ENCODE measurements around the gene IMPA2. TPM values are rescaled to one million over a fixed set of nuclear protein-coding genes. Genes with fewer than 3 reads are reported as not detected.

Gene IMPA2
- total RNA-seq, 1 donor: 83.7 TPM

GRCh38 chr18:11987527-11987926 lies 6.2 kb downstream of the IMPA2 start:
- DNase-seq (ENCODE audit: low read depth in 2 of 3, low spot score in 2 of 3): peak in 2 of 3 donors; percentile 73 to 89

GRCh38 chr18:11989174-11989573 lies 7.9 kb downstream of the IMPA2 start:
- DNase-seq (ENCODE audit: low read depth in 2 of 3, low spot score in 2 of 3): no peak

GRCh38 chr18:11989966-11990380 lies 8.7 kb downstream of the IMPA2 start:
- no peak for DNase-seq (ENCODE audit: low read depth in 2 of 3, low spot score in 2 of 3)

GRCh38 chr18:11990539-11990938 lies 9.2 kb downstream of the IMPA2 start:
- no peak for DNase-seq (ENCODE audit: low read depth in 2 of 3, low spot score in 2 of 3)

- DNase-seq (ENCODE audit: low read depth in 2 of 3, low spot score in 2 of 3): no peak
These were observed 9.9 kb downstream of the IMPA2 start for GRCh38 chr18:11991021-11991795.

GRCh38 chr18:11992096-11992790 lies 10.9 kb downstream of the IMPA2 start:
- DNase-seq (ENCODE audit: low read depth in 2 of 3, low spot score in 2 of 3): no peak

- no peak for DNase-seq (ENCODE audit: low read depth in 2 of 3, low spot score in 2 of 3)
These were observed 12.1 kb downstream of the IMPA2 start for GRCh38 chr18:11993264-11993916.

- no peak for DNase-seq (ENCODE audit: low read depth in 2 of 3, low spot score in 2 of 3)
These were observed 13.0 kb downstream of the IMPA2 start for GRCh38 chr18:11994336-11994702.

- DNase-seq (ENCODE audit: low read depth in 2 of 3, low spot score in 2 of 3): no peak
These were observed 13.6 kb downstream of the IMPA2 start for GRCh38 chr18:11994703-11995444.

GRCh38 chr18:11995445-11996189 lies 14.3 kb downstream of the IMPA2 start:
- peak; percentile 26 to 79 (median 74) for DNase-seq (ENCODE audit: low read depth in 2 of 3, low spot score in 2 of 3)

- DNase-seq (ENCODE audit: low read depth in 2 of 3, low spot score in 2 of 3): no peak
These were observed 15.0 kb downstream of the IMPA2 start for GRCh38 chr18:11996190-11996754.

GRCh38 chr18:11996907-11997306 lies 15.6 kb downstream of the IMPA2 start:
- DNase-seq (ENCODE audit: low read depth in 2 of 3, low spot score in 2 of 3): no peak

GRCh38 chr18:11997466-11997865 lies 16.2 kb downstream of the IMPA2 start:
- no peak for DNase-seq (ENCODE audit: low read depth in 2 of 3, low spot score in 2 of 3)

GRCh38 chr18:11998193-11998592 lies 16.9 kb downstream of the IMPA2 start:
- no peak for DNase-seq (ENCODE audit: low read depth in 2 of 3, low spot score in 2 of 3)

- DNase-seq (ENCODE audit: low read depth in 2 of 3, low spot score in 2 of 3): no peak
These were observed 18.1 kb downstream of the IMPA2 start for GRCh38 chr18:11999429-11999828.

GRCh38 chr18:12000072-12000659 lies 18.9 kb downstream of the IMPA2 start:
- no peak for DNase-seq (ENCODE audit: low read depth in 2 of 3, low spot score in 2 of 3)

- no peak for DNase-seq (ENCODE audit: low read depth in 2 of 3, low spot score in 2 of 3)
These were observed 20.1 kb downstream of the IMPA2 start for GRCh38 chr18:12001421-12001820.

GRCh38 chr18:12003894-12004293 lies 22.6 kb downstream of the IMPA2 start:
- DNase-seq (ENCODE audit: low read depth in 2 of 3, low spot score in 2 of 3): no peak
